ENCODE data around the gene ZNF764.
"Not testable (repeated sequence)": the region's sequence is repeated elsewhere in the genome, so short reads cannot be mapped to it uniquely, and the experiment has no call there.

The ZNF764 gene

DNA sequence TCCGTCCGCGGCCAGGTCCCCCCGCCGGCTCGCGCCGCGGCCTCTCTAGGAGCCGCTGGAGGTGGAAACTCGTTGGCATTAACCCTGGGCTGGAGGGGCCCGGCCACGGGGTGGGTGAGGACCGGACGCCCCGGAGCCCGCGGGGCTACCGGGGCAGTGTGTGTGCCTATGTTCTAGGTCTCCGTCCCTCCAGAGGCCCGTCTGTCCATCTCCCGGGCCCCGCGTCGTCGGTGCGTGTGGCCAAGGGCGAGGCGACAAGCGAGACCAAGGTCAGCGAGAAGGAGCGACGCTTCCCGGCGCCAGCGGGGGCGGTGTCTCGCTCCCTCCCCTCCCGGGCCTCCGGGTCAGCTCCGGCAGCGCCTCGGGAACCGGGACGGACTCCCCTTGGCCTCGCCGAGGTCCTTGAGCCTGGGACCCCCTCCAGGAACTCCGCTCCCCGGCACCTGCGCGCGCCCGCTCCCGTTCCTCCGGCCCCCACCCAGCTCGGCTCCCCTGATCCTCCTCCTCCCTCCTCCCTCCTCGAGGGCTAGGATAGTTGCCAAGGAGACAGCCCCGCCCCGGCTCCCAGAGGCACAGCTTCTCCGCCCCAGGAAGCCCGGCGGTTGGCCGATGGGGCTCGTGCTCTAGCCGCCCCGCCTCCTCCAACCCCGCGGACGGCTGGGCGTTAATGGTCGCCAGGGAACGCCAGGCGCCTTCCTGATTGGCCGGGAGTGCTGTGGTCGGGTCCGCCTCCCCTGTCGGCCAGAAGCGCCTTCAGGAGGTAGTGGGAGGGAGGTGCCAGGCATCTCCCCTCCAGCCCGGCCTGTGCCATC lies 31.1 kb downstream of the ZNF764 start:
- DNase-seq (ENCODE audit: low read depth): peak; percentile 87
- in situ Hi-C loops (cut with HindIII; ENCODE audit: low sequenced_read_pairs): no loop called here
- H3K4me3 ChIP-seq (ENCODE audit: low read depth, low read length): peak overlapping the region; percentile 81
- TF ChIP-seq, protein P1, sequence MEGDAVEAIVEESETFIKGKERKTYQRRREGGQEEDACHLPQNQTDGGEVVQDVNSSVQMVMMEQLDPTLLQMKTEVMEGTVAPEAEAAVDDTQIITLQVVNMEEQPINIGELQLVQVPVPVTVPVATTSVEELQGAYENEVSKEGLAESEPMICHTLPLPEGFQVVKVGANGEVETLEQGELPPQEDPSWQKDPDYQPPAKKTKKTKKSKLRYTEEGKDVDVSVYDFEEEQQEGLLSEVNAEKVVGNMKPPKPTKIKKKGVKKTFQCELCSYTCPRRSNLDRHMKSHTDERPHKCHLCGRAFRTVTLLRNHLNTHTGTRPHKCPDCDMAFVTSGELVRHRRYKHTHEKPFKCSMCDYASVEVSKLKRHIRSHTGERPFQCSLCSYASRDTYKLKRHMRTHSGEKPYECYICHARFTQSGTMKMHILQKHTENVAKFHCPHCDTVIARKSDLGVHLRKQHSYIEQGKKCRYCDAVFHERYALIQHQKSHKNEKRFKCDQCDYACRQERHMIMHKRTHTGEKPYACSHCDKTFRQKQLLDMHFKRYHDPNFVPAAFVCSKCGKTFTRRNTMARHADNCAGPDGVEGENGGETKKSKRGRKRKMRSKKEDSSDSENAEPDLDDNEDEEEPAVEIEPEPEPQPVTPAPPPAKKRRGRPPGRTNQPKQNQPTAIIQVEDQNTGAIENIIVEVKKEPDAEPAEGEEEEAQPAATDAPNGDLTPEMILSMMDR (IDR thresholded peaks at IDR 0.05; ENCODE audit: low read depth, low read length, missing control alignments): peak; percentile 31

DNA sequence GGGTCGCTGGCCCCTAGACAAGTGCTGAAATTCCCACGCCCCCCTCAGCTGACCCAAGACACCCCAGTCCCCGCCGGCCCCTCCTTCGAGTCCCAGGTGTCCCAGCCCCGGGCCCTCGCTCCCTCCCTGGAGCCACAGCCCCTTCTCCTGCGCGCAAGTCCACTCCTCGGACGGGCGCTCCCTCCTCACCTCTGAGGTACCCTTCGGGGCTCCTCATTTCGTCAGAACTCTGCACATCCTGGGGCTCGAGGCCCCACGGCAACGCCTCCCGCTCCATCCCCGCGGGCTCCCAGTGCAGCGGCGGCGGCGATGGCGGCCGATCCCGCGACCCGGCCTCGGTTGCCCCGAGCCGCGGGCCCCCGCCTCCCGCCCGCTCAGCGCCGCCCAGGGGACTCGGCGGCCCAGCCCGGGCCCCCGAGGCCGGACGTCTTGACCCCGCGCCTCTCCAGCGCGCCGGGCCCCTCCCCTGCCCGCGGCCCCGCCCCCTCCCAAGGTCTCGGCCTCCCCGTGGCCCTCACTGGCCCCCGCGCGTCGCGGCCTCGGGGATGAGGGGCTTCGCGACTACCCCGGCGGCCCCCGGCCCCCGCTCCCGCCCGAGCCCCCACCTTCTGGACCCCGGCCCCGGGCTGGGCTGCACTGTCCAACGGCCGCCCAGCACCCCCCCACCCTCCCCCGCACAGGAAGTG lies 31.9 kb downstream of the ZNF764 start, which contains the start of gene ZNF768:
ZNF768 (minus strand) TSS at position 430 of the 686 bp plus-strand sequence; CDS start at position 277, 153 bp downstream.
- in situ Hi-C loops (cut with HindIII; ENCODE audit: low sequenced_read_pairs): no loop called here
- H3K4me3 ChIP-seq (ENCODE audit: low read depth, low read length): peak within 1 kb of the TSS; percentile 81
- no peak for DNase-seq (ENCODE audit: low read depth)
- TF ChIP-seq, protein P1 (IDR thresholded peaks at IDR 0.05; ENCODE audit: low read depth, low read length, missing control alignments): no peak

DNA sequence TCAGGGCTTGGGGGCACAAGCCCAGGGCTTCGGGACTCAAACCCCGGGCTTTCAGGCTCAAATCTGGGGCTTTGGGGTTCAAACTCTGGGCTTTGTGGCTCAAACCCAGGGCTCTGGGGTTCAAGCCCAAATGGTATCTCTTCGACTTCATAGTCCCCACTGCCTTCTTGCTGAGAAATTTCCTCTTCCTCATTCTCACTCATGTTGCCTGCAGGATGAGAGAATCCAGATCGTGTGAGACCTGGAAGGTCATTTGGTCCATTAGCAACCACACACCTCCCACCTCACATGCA lies 32.4 kb downstream of the ZNF764 start:
- H3K4me3 ChIP-seq (ENCODE audit: low read depth, low read length): peak overlapping the region; percentile 81
- in situ Hi-C loops (cut with HindIII; ENCODE audit: low sequenced_read_pairs): no loop called here
- no peak for DNase-seq (ENCODE audit: low read depth)
- TF ChIP-seq, protein P1 (IDR thresholded peaks at IDR 0.05; ENCODE audit: low read depth, low read length, missing control alignments): no peak

DNA sequence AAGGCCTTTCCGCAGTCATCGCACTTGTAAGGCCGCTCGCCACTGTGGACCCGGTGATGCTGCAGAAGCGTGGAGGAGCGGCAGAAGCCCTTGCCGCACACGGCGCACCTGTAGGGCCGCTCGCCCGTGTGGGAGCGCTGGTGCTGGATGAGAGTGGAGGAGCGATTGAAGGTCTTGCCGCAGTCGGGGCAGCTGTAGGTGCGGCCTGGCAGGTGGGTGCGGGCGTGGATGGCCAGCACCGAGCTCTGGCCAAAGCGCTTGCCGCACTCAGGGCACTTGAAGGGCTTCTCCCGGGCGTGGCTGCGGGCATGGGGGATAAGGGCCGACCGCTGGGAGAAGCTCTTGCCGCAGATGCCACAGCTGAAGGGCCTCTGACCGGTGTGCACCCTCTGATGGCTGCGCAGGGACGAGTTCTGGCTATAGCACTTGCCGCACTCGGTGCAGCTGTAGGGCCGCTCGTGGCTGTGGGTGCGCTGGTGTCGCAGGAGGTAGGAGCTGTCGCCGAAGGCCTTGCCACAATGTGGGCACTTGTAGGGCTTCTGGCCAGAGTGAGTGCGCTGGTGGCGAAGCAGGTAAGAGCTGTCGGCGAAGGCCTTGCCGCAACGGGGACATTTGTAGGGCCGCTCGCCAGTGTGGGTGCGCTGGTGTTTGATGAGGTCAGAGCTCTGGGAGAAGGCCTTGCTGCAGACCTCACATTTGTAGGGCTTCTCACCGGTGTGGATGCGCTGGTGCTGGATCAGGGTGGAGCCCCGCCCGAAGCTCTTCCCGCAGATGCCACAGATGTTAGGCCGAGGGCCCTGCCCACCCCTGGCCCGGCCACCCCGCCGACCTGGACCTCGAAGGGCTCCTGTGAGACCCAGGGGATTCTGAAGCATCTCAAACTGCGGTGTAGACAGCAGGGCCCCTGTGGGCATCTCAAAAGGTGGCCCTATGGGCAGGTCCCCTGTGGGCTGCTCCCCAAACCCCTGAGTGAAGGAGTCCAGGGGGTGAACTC lies 33.3 kb downstream of the ZNF764 start:
- TF ChIP-seq, protein P1 (IDR thresholded peaks at IDR 0.05; ENCODE audit: low read depth, low read length, missing control alignments): no peak
- DNase-seq (ENCODE audit: low read depth): no peak
- in situ Hi-C loops (cut with HindIII; ENCODE audit: low sequenced_read_pairs): no loop called here
- H3K4me3 ChIP-seq (ENCODE audit: low read depth, low read length): no peak overlapping the region

DNA sequence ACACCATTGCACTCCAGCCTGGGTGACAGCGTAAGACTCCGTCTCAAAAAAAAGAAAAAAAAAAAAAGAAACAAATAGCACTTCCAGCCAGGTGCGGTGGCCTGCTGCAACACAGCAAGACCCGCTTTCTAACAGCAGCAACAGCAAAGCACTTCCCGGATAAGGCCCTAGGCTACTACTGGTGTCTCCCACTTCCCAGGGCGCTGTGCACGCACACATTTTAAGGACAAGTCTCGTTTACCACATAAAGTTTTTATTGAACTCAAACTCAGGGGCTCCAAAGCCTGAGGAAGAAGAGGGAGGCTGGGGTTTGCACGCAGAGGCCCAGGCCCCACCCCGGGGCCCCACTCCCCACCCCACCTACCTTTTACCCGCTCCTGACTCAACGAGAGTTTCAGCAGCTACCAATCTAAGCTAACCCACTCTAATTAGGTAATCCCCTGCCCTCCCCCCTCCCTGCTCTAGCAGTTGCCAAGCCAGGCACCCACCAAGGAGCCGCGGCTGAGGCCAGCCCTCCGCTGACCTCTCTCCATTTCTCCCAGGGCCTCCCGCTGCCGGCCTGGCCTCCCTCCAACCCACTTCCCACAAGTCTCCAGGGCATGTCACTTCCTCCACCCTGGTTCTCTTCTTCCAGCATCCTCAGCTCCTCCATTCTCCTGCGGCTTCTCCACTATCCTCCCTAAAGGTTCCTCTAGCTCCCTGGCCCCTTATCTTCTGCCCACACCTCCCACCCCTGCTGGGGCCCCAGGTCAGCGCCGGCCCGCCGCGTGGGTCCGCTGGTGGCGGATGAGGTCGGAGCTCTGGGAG lies 34.2 kb downstream of the ZNF764 start:
- in situ Hi-C loops (cut with HindIII; ENCODE audit: low sequenced_read_pairs): no loop called here
- no peak overlapping the region for H3K4me3 ChIP-seq (ENCODE audit: low read depth, low read length)
- TF ChIP-seq, protein P1 (IDR thresholded peaks at IDR 0.05; ENCODE audit: low read depth, low read length, missing control alignments): no peak
- no peak for DNase-seq (ENCODE audit: low read depth)

DNA sequence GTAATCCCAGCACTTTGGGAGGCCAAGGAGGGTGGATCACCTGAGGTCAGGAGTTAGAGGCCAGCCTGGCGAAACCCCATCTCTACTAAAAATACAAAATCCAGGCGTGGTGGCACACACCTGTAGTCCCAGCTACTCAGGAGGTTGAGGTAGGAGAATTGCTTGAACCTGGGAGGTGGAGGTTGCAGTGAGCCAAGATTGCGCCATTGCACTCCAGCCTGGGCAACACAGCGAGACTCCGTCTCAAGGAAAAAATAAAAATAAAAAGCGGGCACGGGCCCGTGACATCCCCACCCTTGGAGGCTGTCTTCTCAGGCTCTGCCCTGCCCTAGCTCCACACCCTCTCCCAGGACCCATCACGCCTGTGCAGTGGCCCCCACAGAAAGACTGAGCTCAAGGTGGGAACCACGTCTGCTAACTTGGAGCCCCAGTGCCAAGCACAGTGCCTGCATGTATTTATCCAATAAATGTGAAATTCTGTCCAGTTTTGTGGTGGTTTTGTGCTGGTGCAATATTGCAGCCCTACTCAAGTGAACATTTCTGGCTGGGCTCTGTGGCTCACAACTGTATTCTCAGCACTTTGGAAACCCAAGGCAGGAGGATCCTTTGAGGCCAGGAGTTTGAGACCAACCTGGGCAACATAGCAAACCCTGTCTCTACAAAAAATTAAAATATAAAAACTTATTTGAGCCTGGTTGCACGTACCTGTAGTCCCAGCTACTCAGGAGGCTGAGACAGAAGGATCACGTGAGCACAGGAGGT lies 35.3 kb downstream of the ZNF764 start:
- H3K4me3 ChIP-seq (ENCODE audit: low read depth, low read length); DNase-seq (ENCODE audit: low read depth); in situ Hi-C loops (cut with HindIII; ENCODE audit: low sequenced_read_pairs): not testable (repeated sequence)

All from astrocyte of the cerebellum (primary cell).